ENCODE data around the gene ALCAM.

ALCAM gene

DNA sequence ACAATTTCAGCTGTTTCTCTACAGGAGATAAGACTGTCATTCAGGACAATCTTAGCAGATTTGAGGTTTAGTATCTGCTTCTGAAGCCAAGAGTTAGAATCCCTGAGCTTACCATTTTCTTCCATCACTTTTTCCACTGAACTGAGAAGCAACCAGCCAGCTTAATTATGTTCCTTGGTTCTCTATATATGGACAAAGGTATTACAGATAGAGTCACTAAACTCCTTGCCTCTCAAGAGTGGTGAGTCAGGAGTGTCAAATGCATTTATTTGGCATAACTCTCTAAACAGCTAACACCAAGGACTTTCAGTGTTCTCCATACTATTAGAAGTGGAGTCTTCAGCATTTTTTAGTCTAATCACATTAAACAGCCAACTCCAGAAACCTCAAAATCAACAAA is 239.3 kb downstream of the ALCAM start:
- DNase-seq (ENCODE audit: low read depth): no peak
- no peak overlapping the region for H3K4me3 ChIP-seq (ENCODE audit: control insufficient read depth, low read depth, low read length)
- no peak for TF ChIP-seq CTCF (IDR thresholded peaks at IDR 0.05; ENCODE audit: control insufficient read depth, insufficient read depth, low read depth, low read length, missing control alignments)

DNA sequence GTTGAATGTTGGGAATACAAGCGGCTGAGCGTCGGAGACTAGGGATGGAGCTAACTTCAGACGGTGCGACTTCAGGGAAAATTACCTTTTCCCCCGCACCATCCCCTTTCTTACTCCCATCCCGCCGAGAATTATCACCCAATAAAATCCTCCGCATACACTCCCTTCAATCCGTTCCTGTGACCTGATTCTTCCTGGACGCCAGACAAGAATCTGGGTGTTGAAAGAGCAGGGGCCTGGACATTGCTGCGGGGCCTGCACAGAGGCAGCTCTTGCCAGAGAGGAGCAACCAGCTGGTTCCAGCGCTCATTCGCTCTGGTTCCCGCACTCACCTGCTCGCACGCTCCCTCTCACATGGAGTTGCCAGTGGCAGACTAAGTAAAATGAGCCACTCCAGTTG is 241.9 kb downstream of the ALCAM start:
- no peak for TF ChIP-seq CTCF (IDR thresholded peaks at IDR 0.05; ENCODE audit: control insufficient read depth, insufficient read depth, low read depth, low read length, missing control alignments)
- no peak for DNase-seq (ENCODE audit: low read depth)
- H3K4me3 ChIP-seq (ENCODE audit: control insufficient read depth, low read depth, low read length): no peak overlapping the region

DNA sequence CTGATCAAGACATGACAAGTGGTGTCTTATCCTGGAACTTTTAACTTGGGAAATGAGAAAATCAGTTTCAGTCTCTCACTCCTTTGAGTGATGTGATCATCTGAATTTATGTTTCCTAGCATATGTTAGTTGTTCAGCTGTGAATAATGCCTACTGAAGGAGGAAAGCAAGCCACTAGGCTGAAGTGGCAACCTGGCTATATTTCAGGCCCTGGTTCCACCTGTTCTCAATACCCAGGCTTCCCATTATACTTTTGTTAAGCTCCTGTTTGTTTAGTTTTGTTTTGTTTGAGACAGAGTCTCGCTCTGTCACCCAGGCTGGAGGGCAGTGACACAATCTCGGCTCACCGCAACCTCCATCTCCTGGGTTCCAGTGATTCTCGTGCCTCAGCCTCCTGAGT is 243.8 kb downstream of the ALCAM start:
- H3K4me3 ChIP-seq (ENCODE audit: control insufficient read depth, low read depth, low read length): no peak overlapping the region
- TF ChIP-seq CTCF (IDR thresholded peaks at IDR 0.05; ENCODE audit: control insufficient read depth, insufficient read depth, low read depth, low read length, missing control alignments): no peak
- DNase-seq (ENCODE audit: low read depth): no peak

GRCh38 chr3:105611304-105612192 is 244.8 kb downstream of the ALCAM start:
- no peak for DNase-seq (ENCODE audit: low read depth)
- no peak for TF ChIP-seq CTCF (IDR thresholded peaks at IDR 0.05; ENCODE audit: control insufficient read depth, insufficient read depth, low read depth, low read length, missing control alignments)
- no peak overlapping the region for H3K4me3 ChIP-seq (ENCODE audit: control insufficient read depth, low read depth, low read length)

DNA sequence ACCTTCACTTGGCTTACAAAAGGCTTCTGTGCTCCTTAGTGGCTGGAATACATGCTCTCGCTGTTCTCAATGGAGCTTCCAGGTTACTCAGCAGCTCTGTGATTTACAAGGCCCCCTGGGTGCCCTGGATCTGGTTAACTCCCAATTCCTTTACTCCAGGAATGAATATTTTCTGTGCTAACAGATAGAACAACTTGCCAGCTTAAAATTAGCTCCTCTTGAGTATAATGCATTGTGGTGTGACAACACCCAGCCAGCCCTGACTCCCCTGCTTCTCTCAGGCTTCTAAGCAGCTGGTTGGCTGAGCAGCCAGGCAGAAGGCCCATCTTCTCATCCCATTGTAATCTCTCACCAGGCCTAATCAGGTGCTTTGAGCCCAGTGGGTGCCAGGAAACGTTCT is 246.4 kb downstream of the ALCAM start:
- TF ChIP-seq CTCF (IDR thresholded peaks at IDR 0.05; ENCODE audit: control insufficient read depth, insufficient read depth, low read depth, low read length, missing control alignments): no peak
- no peak overlapping the region for H3K4me3 ChIP-seq (ENCODE audit: control insufficient read depth, low read depth, low read length)
- DNase-seq (ENCODE audit: low read depth): no peak

DNA sequence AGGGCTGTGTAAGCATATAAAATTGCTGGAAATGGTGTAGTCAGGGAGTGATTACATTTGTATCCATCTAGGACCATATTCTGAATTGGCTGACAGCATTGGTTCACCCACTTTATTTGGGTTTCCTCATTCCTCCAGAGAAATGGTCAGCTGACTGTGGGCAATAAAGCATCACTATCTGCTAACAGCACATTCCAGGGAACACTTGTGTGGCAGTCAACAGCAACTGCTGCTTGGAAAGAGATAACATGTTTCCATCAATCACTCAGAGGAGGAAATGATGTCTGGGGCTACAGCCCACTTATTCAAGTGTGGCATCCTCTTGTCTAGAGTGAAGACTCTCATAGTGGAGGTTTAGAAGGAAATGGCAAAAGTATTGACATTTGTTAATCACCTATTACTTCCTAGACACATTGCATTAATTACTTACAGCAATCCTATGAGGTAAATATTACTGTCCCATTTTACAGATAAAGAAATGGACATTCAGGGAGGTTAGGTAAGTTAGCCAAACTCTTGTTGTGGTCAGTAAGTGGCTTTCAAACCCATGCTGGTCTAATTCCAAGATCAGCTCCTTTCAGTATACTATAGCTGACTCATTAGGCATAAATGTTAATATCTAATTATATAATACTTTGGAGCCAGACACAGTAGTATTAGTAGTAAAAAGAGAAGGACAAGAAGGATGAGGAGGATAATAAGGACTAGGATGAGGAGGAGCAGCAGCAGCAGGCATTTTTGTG is 247.8 kb downstream of the ALCAM start:
- no peak for DNase-seq (ENCODE audit: low read depth)
- no peak overlapping the region for H3K4me3 ChIP-seq (ENCODE audit: control insufficient read depth, low read depth, low read length)
- no peak for TF ChIP-seq CTCF (IDR thresholded peaks at IDR 0.05; ENCODE audit: control insufficient read depth, insufficient read depth, low read depth, low read length, missing control alignments)
